B cell (primary cell): ENCODE data around the gene ZBTB40. TPM values are rescaled to one million over a fixed set of nuclear protein-coding genes. Genes with fewer than 3 reads are reported as not detected.

ENCODE experiments used
- ATAC-seq: fragments of 200-7000 bp; cut with Tn5 transposase; one replicate; pipeline ENCODE4 v1.10.0; 2021; ENCODE audit warnings: low read depth, mild to moderate bottlenecking, moderate number of reproducible peaks, moderate library complexity
- CTCF ChIA-PET: fragments of 350-600 bp; sonication (Branson Sonifier 250); formaldehyde crosslinking; loops from one replicate; lab custom pipeline; 2021; ENCODE audit warnings: antibody characterized with exemption, inconsistent platforms; lab: Charles Lee
- POLR2A ChIA-PET: fragments of 350-600 bp; sonication (Branson Sonifier 250); formaldehyde crosslinking; loops from one replicate; lab custom pipeline; 2021; ENCODE audit warnings: antibody characterized with exemption; lab: Charles Lee
- DNase-seq: peaks from one replicate; pipeline ENCODE4 v3.0.0; 2013
- H2AFZ ChIP-seq: 2 replicates; pipeline ENCODE4 v1.6.1; 2012; ENCODE audit warnings: mild to moderate bottlenecking, low read depth, low read length; ENCODE audit not compliant: insufficient read depth, poor library complexity, severe bottlenecking
- H3K27ac ChIP-seq, 2 donors: 1 replicate in 1 of 2; 2 replicates in 1 of 2; pipeline ENCODE4 v1.5.1; 2012 to 2013; ENCODE audit warnings: low read length in 2 of 2, mild to moderate bottlenecking in 2 of 2, moderate library complexity in 1 of 2
- H3K27me3 ChIP-seq, 4 experiments: fragments of 200-600 bp in 1 of 4; sonication (generic) in 1 of 4; replicated peaks in 1 of 4; 1 replicate in 2 of 4; 2 replicates in 2 of 4; pipeline versions ENCODE4 v1.6.1 to v1.7.0; 2013 to 2016; ENCODE audit warnings: low read length in 3 of 4, mild to moderate bottlenecking in 2 of 4, mixed read lengths in 1 of 4, moderate library complexity in 1 of 4; ENCODE audit not compliant: insufficient read depth in 4 of 4, control insufficient read depth in 3 of 4; ENCODE audit errors: control extremely low read depth in 1 of 4
- H3K36me3 ChIP-seq, 2 experiments: replicated peaks in 1 of 2; 1 replicate in 1 of 2; 2 replicates in 1 of 2; pipeline versions ENCODE4 v1.6.1 to v1.7.1; 2013; ENCODE audit warnings: low read length in 1 of 2; ENCODE audit not compliant: insufficient read depth in 2 of 2, control insufficient read depth in 1 of 2; ENCODE audit errors: control extremely low read depth in 1 of 2, extremely low read depth in 1 of 2
- H3K4me1 ChIP-seq, 2 donors: fragments of 200-600 bp in 1 of 2; sonication (generic) in 1 of 2; 1 replicate in 1 of 2; 2 replicates in 1 of 2; pipeline versions ENCODE4 v1.5.1 to v1.6.1; 2013 to 2017; ENCODE audit warnings: low read length in 2 of 2; ENCODE audit not compliant: control insufficient read depth in 2 of 2, insufficient read depth in 2 of 2
- H3K4me2 ChIP-seq: replicated peaks from 2 replicates; pipeline ENCODE3; 2012; ENCODE audit warnings: mild to moderate bottlenecking, low read depth, low read length; ENCODE audit not compliant: poor library complexity, severe bottlenecking
- H3K4me3 ChIP-seq, 5 experiments: fragments of 200-600 bp in 1 of 5; sonication (generic) in 1 of 5; 1 replicate in 3 of 5; 2 replicates in 2 of 5; pipeline versions ENCODE4 v1.5.1 to v1.7.0; 2011 to 2016; ENCODE audit warnings: low read length in 4 of 5, mild to moderate bottlenecking in 4 of 5, low read depth in 2 of 5, control low read depth in 1 of 5, moderate library complexity in 1 of 5; ENCODE audit not compliant: insufficient read depth in 1 of 5; ENCODE audit errors: control extremely low read depth in 1 of 5, extremely low read depth in 1 of 5
- H3K79me2 ChIP-seq: fragments of 200-600 bp; sonication (generic); one replicate; pipeline ENCODE4 v1.6.0; 2016; ENCODE audit warnings: low read length; ENCODE audit not compliant: control insufficient read depth, insufficient read depth
- H3K9ac ChIP-seq: fragments of 200-600 bp; sonication (generic); 2 replicates; pipeline ENCODE4 v1.6.1; 2017; ENCODE audit warnings: mild to moderate bottlenecking, low read length, moderate library complexity
- H3K9me3 ChIP-seq, 3 donors: one replicate each; pipeline versions ENCODE4 v1.6.1 to v1.7.1; 2013; ENCODE audit warnings: low read length in 2 of 3; ENCODE audit not compliant: control insufficient read depth in 2 of 3, insufficient read depth in 1 of 3; ENCODE audit errors: control extremely low read depth in 1 of 3
- H4K20me1 ChIP-seq: 2 replicates; pipeline ENCODE4 v1.6.0; 2012; ENCODE audit warnings: mild to moderate bottlenecking, low read length; ENCODE audit not compliant: insufficient read depth, control insufficient read depth, poor library complexity, severe bottlenecking
- H3K27ac Mint-ChIP-seq: one replicate; pipeline ENCODE4 v1.8.0; 2021; ENCODE audit warnings: mixed read lengths
- H3K27me3 Mint-ChIP-seq: one replicate; pipeline ENCODE4 v1.8.0; 2021; ENCODE audit warnings: mixed read lengths
- H3K4me1 Mint-ChIP-seq: one replicate; pipeline ENCODE4 v1.8.0; 2021; ENCODE audit warnings: mixed read lengths
- H3K4me3 Mint-ChIP-seq: one replicate; pipeline ENCODE4 v1.8.0; 2021; ENCODE audit warnings: mixed read lengths
- H3K9me3 Mint-ChIP-seq: one replicate; pipeline ENCODE4 v1.8.0; 2022; ENCODE audit warnings: mixed read lengths; ENCODE audit not compliant: insufficient read depth
- CTCF ChIP-seq: fragments of 200-600 bp; IDR thresholded peaks from one replicate; pipeline ENCODE4 v1.8.0; 2022; ENCODE audit warnings: antibody characterized with exemption, mild to moderate bottlenecking
- EZH2 ChIP-seq: IDR thresholded peaks from 2 replicates; pipeline ENCODE4 v1.6.1; 2012; ENCODE audit warnings: borderline replicate concordance, low read depth, mild to moderate bottlenecking, moderate library complexity, low read length; ENCODE audit not compliant: insufficient read depth, poor library complexity, severe bottlenecking
- WGBS: methylation state at CpG from one replicate; pipeline ENCODE4 v1.1.5; 2013; ENCODE audit warnings: missing lambda C conversion rate; ENCODE audit not compliant: insufficient coverage; 5-methylcytosine and 5-hydroxymethylcytosine counted together
- intact Hi-C: fragments of 100-400 bp; cut with micrococcal nuclease; formaldehyde crosslinking; loops from one replicate; pipeline ENCODE4 v1.10.0; 2022
- polyA plus RNA-seq: library from polyadenylated mRNA; depleted of rRNA; stranded (reverse); fragments of >200 nt; gene quantifications from 2 replicates; pipeline ENCODE4 v1.2.3, GENCODE V29; 2012
- total RNA-seq, 2 donors: library from RNA; stranded (reverse); fragments of 120-200 nt in 1 of 2; gene quantifications; 1 replicate in 1 of 2; 2 replicates in 1 of 2; pipeline versions ENCODE4 v1.2.3 to v1.2.4, GENCODE V29; 2013 to 2022

Gene ZBTB40
- total and polyA plus RNA-seq, 2 donors (not counting 1 experiment from before 2014, with no cell fraction given): 30.9 to 51.9 TPM

- ChIA-PET POLR2A (no interaction called here), CTCF (no interaction called here)
- no peaks in the 10 kb centered on the region for H3K9me3 Mint-ChIP-seq
- H4K20me1 ChIP-seq: no peaks in the 10 kb centered on the region
- no peaks in the 10 kb centered on the region for H3K9me3 ChIP-seq
- H3K79me2 ChIP-seq: no peaks in the 10 kb centered on the region
- H3K27ac Mint-ChIP-seq: no peak overlapping the region
- WGBS: 95% methylated on average over 6 of the region's 7 CpGs
- no peak overlapping the region for H3K4me3 Mint-ChIP-seq
- no peak overlapping the region for H3K27ac ChIP-seq
- no peaks in the 10 kb centered on the region for H3K4me1 Mint-ChIP-seq
- H3K9ac ChIP-seq: no peak overlapping the region
- no peak for ATAC-seq
- H3K4me1 ChIP-seq: no peaks in the 10 kb centered on the region
- H3K27me3 Mint-ChIP-seq: no peaks in the 10 kb centered on the region
- H3K27me3 ChIP-seq: no peaks in the 10 kb centered on the region
- intact Hi-C loops: no loop called here
- H3K4me2 ChIP-seq: no peak overlapping the region
- no peak overlapping the region for H2AFZ ChIP-seq
- no peak for DNase-seq
- H3K4me3 ChIP-seq: no peak overlapping the region
- H3K36me3 ChIP-seq: peaks cover 0 to 57% of the 10 kb centered on the region in 2 experiments
- no peak for TF ChIP-seq CTCF
- no peak for TF ChIP-seq EZH2
Observed at GRCh38 chr1:22528451-22528850, 76.8 kb downstream of the ZBTB40 start.

- DNase-seq: no peak
- no peak for ATAC-seq
- no peak overlapping the region for H3K9ac ChIP-seq
- H3K4me3 ChIP-seq: no peak overlapping the region
- no peak overlapping the region for H3K4me3 Mint-ChIP-seq
- H4K20me1 ChIP-seq: no peaks in the 10 kb centered on the region
- no peak overlapping the region for H3K27ac Mint-ChIP-seq
- CTCF ChIA-PET: no interaction called here
- POLR2A ChIA-PET: no interaction called here
- H3K27ac ChIP-seq: no peak overlapping the region
- H3K4me1 Mint-ChIP-seq: no peaks in the 10 kb centered on the region
- H3K36me3 ChIP-seq: peaks cover 0 to 45% of the 10 kb centered on the region in 2 experiments
- no peaks in the 10 kb centered on the region for H3K9me3 ChIP-seq
- H3K79me2 ChIP-seq: no peaks in the 10 kb centered on the region
- H2AFZ ChIP-seq: no peak overlapping the region
- intact Hi-C loops: no loop called here
- no peaks in the 10 kb centered on the region for H3K27me3 Mint-ChIP-seq
- H3K4me2 ChIP-seq: no peak overlapping the region
- no peaks in the 10 kb centered on the region for H3K27me3 ChIP-seq
- 95% methylated on average over 9 of the region's 12 CpGs for WGBS
- H3K9me3 Mint-ChIP-seq: no peaks in the 10 kb centered on the region
- TF ChIP-seq EZH2: no peak
- no peaks in the 10 kb centered on the region for H3K4me1 ChIP-seq
Observed at GRCh38 chr1:22529901-22530621, 78.4 kb downstream of the ZBTB40 start.
